GM21619 (cell line): Measurements from ENCODE around the gene NLRP3.

Experiments
- ATAC-seq: cut with Tn5 transposase; IDR thresholded peaks from one replicate; pipeline ENCODE4 v1.9.1; 2021; ENCODE audit not compliant: unreplicated experiment

NLRP3 gene

GRCh38 chr1:247435759-247436147, 19.8 kb downstream of the NLRP3 start:
- no peak for ATAC-seq

- no peak for ATAC-seq
Observed at GRCh38 chr1:247437551-247438505, 21.9 kb downstream of the NLRP3 start.

GRCh38 chr1:247440001-247440620, 24.1 kb downstream of the NLRP3 start:
- peak; percentile 97 for ATAC-seq

GRCh38 chr1:247441606-247442005, 25.6 kb downstream of the NLRP3 start:
- ATAC-seq, result no peak

GRCh38 chr1:247442164-247442563, 26.2 kb downstream of the NLRP3 start:
- ATAC-seq, result no peak

GRCh38 chr1:247443641-247444040, 27.7 kb downstream of the NLRP3 start:
- ATAC-seq, result no peak

GRCh38 chr1:247444571-247444970, 28.6 kb downstream of the NLRP3 start:
- ATAC-seq, result no peak

- no peak for ATAC-seq
Observed at GRCh38 chr1:247445526-247446356, 29.8 kb downstream of the NLRP3 start.

GRCh38 chr1:247447162-247447909, 31.4 kb downstream of the NLRP3 start:
- no peak for ATAC-seq

- ATAC-seq, result no peak
Observed at GRCh38 chr1:247448107-247448791, 32.3 kb downstream of the NLRP3 start.

- ATAC-seq, result no peak
Observed at GRCh38 chr1:247451388-247452010, 35.5 kb downstream of the NLRP3 start.

GRCh38 chr1:247452447-247453039, 36.6 kb downstream of the NLRP3 start:
- no peak for ATAC-seq

GRCh38 chr1:247453245-247453644, 37.3 kb downstream of the NLRP3 start:
- no peak for ATAC-seq

GRCh38 chr1:247453997-247454396, 38.0 kb downstream of the NLRP3 start:
- ATAC-seq, result no peak

GRCh38 chr1:247456021-247456420, 40.0 kb downstream of the NLRP3 start:
- no peak for ATAC-seq

- no peak for ATAC-seq
Observed at GRCh38 chr1:247456914-247457639, 41.1 kb downstream of the NLRP3 start.

- ATAC-seq, result no peak
Observed at GRCh38 chr1:247459507-247459906, 43.5 kb downstream of the NLRP3 start.

- no peak for ATAC-seq
Observed at GRCh38 chr1:247465796-247466195, 49.8 kb downstream of the NLRP3 start.

GRCh38 chr1:247467129-247467528, 51.2 kb downstream of the NLRP3 start:
- no peak for ATAC-seq
